A549 (cell line): ENCODE results near the gene TRAF7. TPM values are rescaled to one million over a fixed set of nuclear protein-coding genes. Genes with fewer than 3 reads are reported as not detected.

Experiments
- ATAC-seq, 2 experiments: fragments of 200-7000 bp in 1 of 2; fragments of >200 bp in 1 of 2; cut with Nextera tagmentation in 1 of 2; cut with Tn5 transposase in 1 of 2; 3 replicates each; pipeline versions ENCODE4 v1.8.0 to v1.9.1; 2018 to 2020; ENCODE audit warnings: mild to moderate bottlenecking in 1 of 2, moderate library complexity in 1 of 2
- CTCF ChIA-PET: fragments of 300-600 bp; sonication (Branson Sonifier 250); formaldehyde crosslinking; extraction: SDS; loops from one replicate; lab custom pipeline; 2021; ENCODE audit warnings: antibody characterized with exemption, inconsistent platforms; lab: Yijun Ruan, JAX
- POLR2A ChIA-PET: fragments of 350-600 bp; formaldehyde crosslinking; extraction: SDS; loops from one replicate; lab custom pipeline; 2021; ENCODE audit warnings: antibody characterized with exemption, inconsistent platforms; lab: Yijun Ruan, JAX
- DNase-seq, 2 experiments: peaks; one replicate each; pipeline versions ENCODE4 v3.0.0 to v3.0.0-alpha.2; 2011 to 2016; ENCODE audit warnings: low read depth in 1 of 2, low spot score in 1 of 2
- FAIRE-seq: peaks from 2 replicates; lab custom pipeline; 2011; peaks lifted over from hg19 to GRCh38; lab: Jason Lieb, UNC
- H3K27ac ChIP-seq, 2 experiments: fragments of >200 bp; sonication (Bioruptor Twin); formaldehyde crosslinking; 3 replicates each; pipeline ENCODE4 v1.5.1; 2016 to 2017
- H3K4me1 ChIP-seq: fragments of >200 bp; sonication (Bioruptor Twin); formaldehyde crosslinking; 3 replicates; pipeline ENCODE4 v1.6.1; 2016
- H3K4me2 ChIP-seq: fragments of >200 bp; sonication (Bioruptor Twin); formaldehyde crosslinking; 3 replicates; pipeline ENCODE4 v1.6.1; 2016
- H3K4me3 ChIP-seq: fragments of >200 bp; sonication (Bioruptor Twin); formaldehyde crosslinking; 3 replicates; pipeline ENCODE4 v1.5.1; 2016
- H3K9me3 ChIP-seq: fragments of >200 bp; sonication (Bioruptor Twin); formaldehyde crosslinking; 3 replicates; pipeline ENCODE4 v1.6.1; 2016
- CBX2 ChIP-seq: fragments of 200-600 bp; sonication (generic); IDR thresholded peaks from 2 replicates; pipeline ENCODE4 v1.6.1; 2016; ENCODE audit warnings: low read depth, mild to moderate bottlenecking, borderline replicate concordance
- CBX8 ChIP-seq: fragments of 200-600 bp; sonication (generic); IDR thresholded peaks from 2 replicates; pipeline ENCODE4 v1.6.1; 2016
- EHMT2 ChIP-seq: fragments of 200-600 bp; sonication (generic); IDR thresholded peaks from 2 replicates; pipeline ENCODE4 v1.6.1; 2016; ENCODE audit warnings: antibody characterized with exemption, low read depth, mild to moderate bottlenecking, moderate library complexity
- FOSB ChIP-seq: fragments of 250-450 bp; sonication (Bioruptor Pico); IDR thresholded peaks from 2 replicates; pipeline ENCODE4 v1.5.0; 2020; ENCODE audit warnings: mild to moderate bottlenecking, moderate library complexity
- FOSL2 ChIP-seq, 2 experiments: fragments of 450-650 bp in 1 of 2; fragments of >200 bp in 1 of 2; sonication (Bioruptor Twin) in 1 of 2; formaldehyde crosslinking; IDR thresholded peaks; 2 replicates each; pipeline versions ENCODE4 v1.5.0 to v1.6.1; 2016 to 2020; ENCODE audit warnings: mild to moderate bottlenecking in 1 of 2, moderate library complexity in 1 of 2
- GATA3 ChIP-seq: IDR thresholded peaks from 2 replicates; pipeline ENCODE4 v1.6.1; 2012; ENCODE audit warnings: borderline replicate concordance
- HOXA7 ChIP-seq: fragments of 250-450 bp; sonication (Bioruptor Pico); IDR thresholded peaks from 2 replicates; pipeline ENCODE4 v1.5.0; 2020; ENCODE audit warnings: mild to moderate bottlenecking, moderate library complexity
- HOXB5 ChIP-seq: fragments of 250-450 bp; sonication (Bioruptor Pico); IDR thresholded peaks from 2 replicates; pipeline ENCODE4 v1.5.0; 2020; ENCODE audit warnings: mild to moderate bottlenecking, moderate library complexity
- KDM5A ChIP-seq: fragments of 200-600 bp; sonication (generic); IDR thresholded peaks from 2 replicates; pipeline ENCODE4 v1.6.1; 2016; ENCODE audit warnings: antibody characterized with exemption, mild to moderate bottlenecking
- MYC ChIP-seq: IDR thresholded peaks from 2 replicates; pipeline ENCODE4 v1.6.1; 2012; ENCODE audit warnings: mild to moderate bottlenecking, inconsistent platforms, low read length, improper control_type of control experiment, borderline replicate concordance
- NFE2L2 ChIP-seq: fragments of 150-350 bp; conservative IDR thresholded peaks from 2 replicates; pipeline ENCODE4 v1.6.1; 2014; ENCODE audit warnings: low read length
- PHF8 ChIP-seq: fragments of 200-600 bp; sonication (generic); IDR thresholded peaks from 2 replicates; pipeline ENCODE4 v1.6.1; 2016; ENCODE audit warnings: low read depth, mild to moderate bottlenecking, antibody characterized with exemption, moderate library complexity, borderline replicate concordance
- POLR2AphosphoS2 ChIP-seq: conservative IDR thresholded peaks from 2 replicates; pipeline ENCODE4 v1.6.1; 2012; ENCODE audit warnings: low read length, improper control_type of control experiment, inconsistent platforms
- RAD21 ChIP-seq, 2 experiments: fragments of >200 bp in 1 of 2; sonication (Bioruptor Twin) in 1 of 2; formaldehyde crosslinking in 1 of 2; IDR thresholded peaks in 1 of 2; conservative IDR thresholded peaks in 1 of 2; 2 replicates in 1 of 2; 3 replicates in 1 of 2; pipeline ENCODE4 v1.6.1; 2012 to 2018; ENCODE audit warnings: inconsistent platforms in 1 of 2
- RFX5 ChIP-seq: fragments of 450-650 bp; IDR thresholded peaks from 2 replicates; pipeline ENCODE4 v1.7.1; 2014; ENCODE audit warnings: antibody characterized with exemption, mild to moderate bottlenecking, moderate library complexity
- WGBS: methylation state at CpG from one replicate; pipeline ENCODE4 v1.1.6; 2017; ENCODE audit errors: missing lambda C conversion rate; 5-methylcytosine and 5-hydroxymethylcytosine counted together
- polyA plus RNA-seq, 4 experiments: library from polyadenylated mRNA; depleted of rRNA in 3 of 4; stranded (reverse); fragments of >200 nt; fragmentation: RNase III in 1 of 4; extraction: RNeasy Plus Mini Kit Qiagen cat#74134 plus additional on column Dnase treatment in 1 of 4; gene quantifications; 2 replicates in 3 of 4; 3 replicates in 1 of 4; pipeline ENCODE4 v1.2.3, GENCODE V29; 2011 to 2017
- TF ChIP-seq, protein P1 (sequence below): fragments of 450-650 bp; IDR thresholded peaks from 2 replicates; pipeline ENCODE4 v1.6.1; 2014; ENCODE audit warnings: antibody characterized with exemption
- TF ChIP-seq, protein P2 (sequence below): fragments of 250-450 bp; sonication (Bioruptor Pico); IDR thresholded peaks from 2 replicates; pipeline ENCODE4 v1.5.0; 2020; ENCODE audit warnings: low read depth, mild to moderate bottlenecking, moderate library complexity
- TF ChIP-seq, protein P3 (sequence below): fragments of 150-350 bp; IDR thresholded peaks from 2 replicates; pipeline ENCODE4 v1.6.1; 2014; ENCODE audit warnings: low read depth, mild to moderate bottlenecking, low read length
- TF ChIP-seq, protein P4 (sequence below): IDR thresholded peaks from 2 replicates; pipeline ENCODE4 v1.6.1; 2012
- TF ChIP-seq, protein P5 (sequence below): fragments of 200-600 bp; sonication (generic); IDR thresholded peaks from 2 replicates; pipeline ENCODE4 v1.6.1; 2016; ENCODE audit warnings: antibody characterized with exemption, mild to moderate bottlenecking, moderate library complexity

TRAF7 gene
- polyA plus RNA-seq, 2 of the 4 experiments (the other 2 are of a cell fraction) = 31.9 to 50.0 TPM

DNA sequence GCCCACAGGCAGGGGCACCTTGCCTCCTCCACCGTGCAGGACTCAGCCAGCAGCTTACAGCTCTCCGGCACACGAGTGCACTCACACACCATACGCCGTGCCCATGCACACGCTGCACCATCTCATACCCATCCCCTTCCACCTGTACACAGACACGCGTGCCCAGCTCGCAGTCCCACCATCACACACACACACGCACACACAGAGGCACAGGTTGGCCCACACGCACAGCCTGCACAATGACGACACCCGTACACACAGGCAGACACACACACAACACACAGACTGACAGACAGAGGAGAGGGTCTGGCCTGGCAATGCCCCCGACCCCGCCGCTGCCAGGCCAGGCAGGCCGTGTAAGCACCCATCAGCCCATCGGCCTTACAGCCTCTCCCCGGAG lies 28.8 kb downstream of the TRAF7 start (continued):
- no peak for TF ChIP-seq PHF8
- TF ChIP-seq, protein P1, sequence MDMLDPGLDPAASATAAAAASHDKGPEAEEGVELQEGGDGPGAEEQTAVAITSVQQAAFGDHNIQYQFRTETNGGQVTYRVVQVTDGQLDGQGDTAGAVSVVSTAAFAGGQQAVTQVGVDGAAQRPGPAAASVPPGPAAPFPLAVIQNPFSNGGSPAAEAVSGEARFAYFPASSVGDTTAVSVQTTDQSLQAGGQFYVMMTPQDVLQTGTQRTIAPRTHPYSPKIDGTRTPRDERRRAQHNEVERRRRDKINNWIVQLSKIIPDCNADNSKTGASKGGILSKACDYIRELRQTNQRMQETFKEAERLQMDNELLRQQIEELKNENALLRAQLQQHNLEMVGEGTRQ = no peak
- TF ChIP-seq RFX5 = no peak
- TF ChIP-seq HOXA7 (CRISPR knock-in tag) = no peak
- TF ChIP-seq CBX2 = no peak
- TF ChIP-seq, protein P2, sequence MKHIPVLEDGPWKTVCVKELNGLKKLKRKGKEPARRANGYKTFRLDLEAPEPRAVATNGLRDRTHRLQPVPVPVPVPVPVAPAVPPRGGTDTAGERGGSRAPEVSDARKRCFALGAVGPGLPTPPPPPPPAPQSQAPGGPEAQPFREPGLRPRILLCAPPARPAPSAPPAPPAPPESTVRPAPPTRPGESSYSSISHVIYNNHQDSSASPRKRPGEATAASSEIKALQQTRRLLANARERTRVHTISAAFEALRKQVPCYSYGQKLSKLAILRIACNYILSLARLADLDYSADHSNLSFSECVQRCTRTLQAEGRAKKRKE (CRISPR knock-in tag) = no peak
- TF ChIP-seq, protein P3, sequence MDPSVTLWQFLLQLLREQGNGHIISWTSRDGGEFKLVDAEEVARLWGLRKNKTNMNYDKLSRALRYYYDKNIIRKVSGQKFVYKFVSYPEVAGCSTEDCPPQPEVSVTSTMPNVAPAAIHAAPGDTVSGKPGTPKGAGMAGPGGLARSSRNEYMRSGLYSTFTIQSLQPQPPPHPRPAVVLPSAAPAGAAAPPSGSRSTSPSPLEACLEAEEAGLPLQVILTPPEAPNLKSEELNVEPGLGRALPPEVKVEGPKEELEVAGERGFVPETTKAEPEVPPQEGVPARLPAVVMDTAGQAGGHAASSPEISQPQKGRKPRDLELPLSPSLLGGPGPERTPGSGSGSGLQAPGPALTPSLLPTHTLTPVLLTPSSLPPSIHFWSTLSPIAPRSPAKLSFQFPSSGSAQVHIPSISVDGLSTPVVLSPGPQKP = no peak
- TF ChIP-seq, all 56 proteins: peak for 0

DNA sequence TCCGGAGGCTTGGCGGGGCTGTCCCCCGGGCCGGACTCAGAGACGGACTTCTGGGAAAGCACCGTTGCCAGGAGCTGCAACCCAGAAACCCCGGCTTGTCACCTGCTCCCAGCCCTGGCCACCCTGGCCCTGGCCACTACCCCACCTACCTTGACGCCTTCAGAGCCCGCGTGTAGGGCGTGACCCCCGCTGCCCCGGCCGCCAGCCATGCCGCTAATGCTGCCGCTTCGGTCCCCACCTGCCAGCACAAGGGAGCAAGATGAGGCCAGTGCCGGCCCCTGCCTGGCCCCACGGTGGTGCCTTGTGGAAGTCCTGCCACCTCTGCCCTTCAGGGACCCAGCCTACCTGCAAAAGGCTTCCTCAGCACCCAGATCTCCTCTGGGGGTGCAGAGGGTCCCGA lies 29.4 kb downstream of the TRAF7 start:
- POLR2A ChIA-PET = interaction anchor here (1.5 kb wide), 1 partner anchor 29 kb away, joined by 3 read pairs; the partner anchor contains the start of gene TRAF7
- TF ChIP-seq, protein P1 = no peak
- no peak for TF ChIP-seq EHMT2
- TF ChIP-seq, protein P3 = no peak
- no peak for TF ChIP-seq RAD21 (conservative IDR thresholded peaks at IDR 0.05 in 1 of 2, IDR thresholded peaks at IDR 0.05 in 1 of 2)
- no peak for TF ChIP-seq HOXB5 (CRISPR knock-in tag)
- no peak for TF ChIP-seq FOSB
- TF ChIP-seq NFE2L2 = no peak
- no peak for TF ChIP-seq HOXA7 (CRISPR knock-in tag)
- TF ChIP-seq GATA3 = no peak
- no peak for TF ChIP-seq FOSL2 (IDR thresholded peaks at IDR 0.05)
- TF ChIP-seq FOSL2 (CRISPR knock-in tag; IDR thresholded peaks at IDR 0.05) = no peak
- no peak for TF ChIP-seq KDM5A
- TF ChIP-seq, protein P4, sequence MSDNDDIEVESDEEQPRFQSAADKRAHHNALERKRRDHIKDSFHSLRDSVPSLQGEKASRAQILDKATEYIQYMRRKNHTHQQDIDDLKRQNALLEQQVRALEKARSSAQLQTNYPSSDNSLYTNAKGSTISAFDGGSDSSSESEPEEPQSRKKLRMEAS = no peak
- no peak for TF ChIP-seq RFX5
- TF ChIP-seq, protein P5, sequence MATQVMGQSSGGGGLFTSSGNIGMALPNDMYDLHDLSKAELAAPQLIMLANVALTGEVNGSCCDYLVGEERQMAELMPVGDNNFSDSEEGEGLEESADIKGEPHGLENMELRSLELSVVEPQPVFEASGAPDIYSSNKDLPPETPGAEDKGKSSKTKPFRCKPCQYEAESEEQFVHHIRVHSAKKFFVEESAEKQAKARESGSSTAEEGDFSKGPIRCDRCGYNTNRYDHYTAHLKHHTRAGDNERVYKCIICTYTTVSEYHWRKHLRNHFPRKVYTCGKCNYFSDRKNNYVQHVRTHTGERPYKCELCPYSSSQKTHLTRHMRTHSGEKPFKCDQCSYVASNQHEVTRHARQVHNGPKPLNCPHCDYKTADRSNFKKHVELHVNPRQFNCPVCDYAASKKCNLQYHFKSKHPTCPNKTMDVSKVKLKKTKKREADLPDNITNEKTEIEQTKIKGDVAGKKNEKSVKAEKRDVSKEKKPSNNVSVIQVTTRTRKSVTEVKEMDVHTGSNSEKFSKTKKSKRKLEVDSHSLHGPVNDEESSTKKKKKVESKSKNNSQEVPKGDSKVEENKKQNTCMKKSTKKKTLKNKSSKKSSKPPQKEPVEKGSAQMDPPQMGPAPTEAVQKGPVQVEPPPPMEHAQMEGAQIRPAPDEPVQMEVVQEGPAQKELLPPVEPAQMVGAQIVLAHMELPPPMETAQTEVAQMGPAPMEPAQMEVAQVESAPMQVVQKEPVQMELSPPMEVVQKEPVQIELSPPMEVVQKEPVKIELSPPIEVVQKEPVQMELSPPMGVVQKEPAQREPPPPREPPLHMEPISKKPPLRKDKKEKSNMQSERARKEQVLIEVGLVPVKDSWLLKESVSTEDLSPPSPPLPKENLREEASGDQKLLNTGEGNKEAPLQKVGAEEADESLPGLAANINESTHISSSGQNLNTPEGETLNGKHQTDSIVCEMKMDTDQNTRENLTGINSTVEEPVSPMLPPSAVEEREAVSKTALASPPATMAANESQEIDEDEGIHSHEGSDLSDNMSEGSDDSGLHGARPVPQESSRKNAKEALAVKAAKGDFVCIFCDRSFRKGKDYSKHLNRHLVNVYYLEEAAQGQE = no peak
- TF ChIP-seq POLR2AphosphoS2 = no peak
- TF ChIP-seq MYC = no peak
- no peak for TF ChIP-seq CBX8
- TF ChIP-seq, all 56 proteins: peak for 0
- CTCF ChIA-PET = interaction anchor here (2.7 kb wide), 1 partner anchor 10 kb away, joined by 19 read pairs; no protein-coding TSS in a partner anchor
- no peak overlapping the region for H3K4me3 ChIP-seq
- no peak for DNase-seq
- no peaks in the 10 kb centered on the region for H3K9me3 ChIP-seq
- FAIRE-seq = no peak
- peak in 1 of 2 experiments; percentile 5; a peak in 1 of 6 replicates for ATAC-seq
- no peaks in the 10 kb centered on the region for H3K4me1 ChIP-seq
- 81% methylated on average over 17 of the region's 20 CpGs for WGBS
- no peak overlapping the region for H3K27ac ChIP-seq
- no peak overlapping the region for H3K4me2 ChIP-seq
